SK-N-SH (cell line): ENCODE data around the gene HEXIM1. TPM values are rescaled to one million over a fixed set of nuclear protein-coding genes. Genes with fewer than 3 reads are reported as not detected.
A peak's percentile ranks its signal among the peaks of the same experiment; 100 is the strongest.
"Not testable (repeated sequence)": the region's sequence is repeated elsewhere in the genome, so short reads cannot be mapped to it uniquely, and the experiment has no call there.

Source experiments
- CTCF ChIA-PET: fragments of 300-600, 350-600 bp; formaldehyde crosslinking; extraction: SDS; loops from one replicate; lab custom pipeline; 2021; lab: Yijun Ruan, JAX
- POLR2A ChIA-PET: fragments of 350-600 bp; sonication (Branson Sonifier 250); formaldehyde crosslinking; extraction: SDS; loops from one replicate; lab custom pipeline; 2020; ENCODE audit warnings: antibody characterized with exemption, inconsistent platforms; lab: Yijun Ruan, JAX
- DNase-seq: peaks from one replicate; pipeline ENCODE4 v3.0.0; 2012
- H2AFZ ChIP-seq: fragments of 200-600 bp; sonication (generic); 2 replicates; pipeline ENCODE4 v1.8.1; 2016; ENCODE audit warnings: antibody characterized with exemption, mild to moderate bottlenecking, low read depth
- H3F3A ChIP-seq: fragments of 200-600 bp; sonication (generic); replicated peaks from 2 replicates; pipeline ENCODE3; 2016; ENCODE audit warnings: antibody characterized with exemption, mild to moderate bottlenecking; ENCODE audit not compliant: insufficient read depth
- H3K27ac ChIP-seq, 2 experiments: fragments of 200-500 bp in 1 of 2; fragments of 200-600 bp in 1 of 2; sonication (Bioruptor generic) in 1 of 2; sonication (generic), shearing (Covaris generic) in 1 of 2; 2 replicates each; pipeline versions ENCODE4 v1.5.1 to v1.6.1; 2014 to 2016; ENCODE audit warnings: low read depth in 2 of 2, inconsistent platforms in 1 of 2, low read length in 1 of 2, mild to moderate bottlenecking in 1 of 2, mixed read lengths in 1 of 2
- H3K27me3 ChIP-seq: fragments of 200-600 bp; sonication (generic), shearing (Covaris generic); 2 replicates; pipeline ENCODE4 v1.6.1; 2016; ENCODE audit warnings: mixed run types; ENCODE audit not compliant: insufficient read depth
- H3K36me3 ChIP-seq, 2 experiments: fragments of 200-500 bp in 1 of 2; fragments of 200-600 bp in 1 of 2; sonication (Bioruptor generic) in 1 of 2; sonication (generic) in 1 of 2; replicated peaks in 1 of 2; 2 replicates each; pipeline versions ENCODE3 to v1.5.1; 2014 to 2016; ENCODE audit warnings: low read length in 1 of 2, mild to moderate bottlenecking in 1 of 2; ENCODE audit not compliant: insufficient read depth in 2 of 2, control insufficient read depth in 1 of 2
- H3K4me1 ChIP-seq, 2 experiments: fragments of 200-500 bp in 1 of 2; fragments of 200-600 bp in 1 of 2; sonication (Bioruptor generic) in 1 of 2; sonication (generic), shearing (Covaris generic) in 1 of 2; 2 replicates each; pipeline versions ENCODE4 v1.5.1 to v1.6.1; 2014 to 2016; ENCODE audit warnings: low read depth in 1 of 2, low read length in 1 of 2, mixed run types in 1 of 2; ENCODE audit not compliant: insufficient read depth in 2 of 2, control insufficient read depth in 1 of 2
- H3K4me2 ChIP-seq: fragments of 200-600 bp; sonication (generic), shearing (Covaris generic); 2 replicates; pipeline ENCODE4 v1.6.1; 2017; ENCODE audit warnings: mixed run types
- H3K4me3 ChIP-seq, 2 experiments: fragments of 200-500 bp in 1 of 2; fragments of 200-600 bp in 1 of 2; sonication (Bioruptor generic) in 1 of 2; sonication (generic), shearing (Covaris generic) in 1 of 2; 2 replicates each; pipeline versions ENCODE4 v1.5.1 to v1.8.1; 2014 to 2016; ENCODE audit warnings: low read depth in 2 of 2, inconsistent platforms in 1 of 2, low read length in 1 of 2, mild to moderate bottlenecking in 1 of 2, mixed read lengths in 1 of 2, moderate library complexity in 1 of 2
- H3K79me2 ChIP-seq: fragments of 200-600 bp; sonication (generic); 2 replicates; pipeline ENCODE4 v1.8.1; 2017; ENCODE audit warnings: mild to moderate bottlenecking; ENCODE audit not compliant: insufficient read depth
- H3K9ac ChIP-seq: fragments of 200-600 bp; sonication (generic); 2 replicates; pipeline ENCODE4 v1.6.1; 2017; ENCODE audit warnings: mixed run types
- H3K9me2 ChIP-seq: fragments of 200-600 bp; sonication (generic); 2 replicates; pipeline ENCODE4 v1.6.1; 2017; ENCODE audit warnings: mixed run types
- H3K9me3 ChIP-seq: fragments of 200-600 bp; sonication (generic); 2 replicates; pipeline ENCODE4 v1.6.1; 2017; ENCODE audit warnings: mixed run types, mild to moderate bottlenecking, moderate library complexity
- H4K20me1 ChIP-seq: fragments of 200-600 bp; sonication (generic); 2 replicates; pipeline ENCODE4 v1.6.1; 2017; ENCODE audit warnings: mild to moderate bottlenecking, mixed run types; ENCODE audit not compliant: insufficient read depth
- CHD2 ChIP-seq: fragments of 150-350 bp; IDR thresholded peaks from 2 replicates; pipeline ENCODE4 v1.6.1; 2018; ENCODE audit warnings: low read length; ENCODE audit not compliant: partially characterized antibody
- ELF1 ChIP-seq: IDR thresholded peaks from 2 replicates; pipeline ENCODE4 v1.4.0; 2012
- EZH2phosphoT487 ChIP-seq: fragments of 200-600 bp; sonication (generic); IDR thresholded peaks from 2 replicates; pipeline ENCODE4 v1.6.1; 2017; ENCODE audit warnings: low read depth, mixed run types, mild to moderate bottlenecking, antibody characterized with exemption, moderate library complexity, borderline replicate concordance
- FOXM1 ChIP-seq: IDR thresholded peaks from 2 replicates; pipeline ENCODE4 v1.4.0; 2012; ENCODE audit warnings: low read depth, mild to moderate bottlenecking
- GABPA ChIP-seq: IDR thresholded peaks from 2 replicates; pipeline ENCODE4 v1.4.0; 2012; ENCODE audit warnings: low read depth, mild to moderate bottlenecking
- MXI1 ChIP-seq: IDR thresholded peaks from 2 replicates; pipeline ENCODE4 v1.6.1; 2012; ENCODE audit warnings: mild to moderate bottlenecking, low read depth, low read length, improper control_type of control experiment
- NFIC ChIP-seq: IDR thresholded peaks from 2 replicates; pipeline ENCODE4 v1.4.0; 2012; ENCODE audit warnings: borderline replicate concordance
- POLR2AphosphoS5 ChIP-seq: IDR thresholded peaks from 2 replicates; pipeline ENCODE4 v1.6.1; 2012; ENCODE audit warnings: low read depth, low read length
- RXRA ChIP-seq: IDR thresholded peaks from 2 replicates; pipeline ENCODE4 v1.4.0; 2012; ENCODE audit warnings: low read depth, mild to moderate bottlenecking, borderline replicate concordance
- SIN3A ChIP-seq: IDR thresholded peaks from 2 replicates; pipeline ENCODE4 v1.6.1; 2012; ENCODE audit warnings: low read depth, mild to moderate bottlenecking, low read length, moderate library complexity, borderline replicate concordance
- TAF1 ChIP-seq: IDR thresholded peaks from 2 replicates; pipeline ENCODE4 v1.6.1; 2012; ENCODE audit warnings: low read depth, mild to moderate bottlenecking, low read length, moderate library complexity, borderline replicate concordance
- TCF12 ChIP-seq: IDR thresholded peaks from 2 replicates; pipeline ENCODE4 v1.4.0; 2012
- TEAD4 ChIP-seq: IDR thresholded peaks from 2 replicates; pipeline ENCODE4 v1.4.0; 2012; ENCODE audit warnings: mild to moderate bottlenecking, borderline replicate concordance; ENCODE audit not compliant: insufficient read depth
- YY1 ChIP-seq: IDR thresholded peaks from 2 replicates; pipeline ENCODE4 v1.4.0; 2012; ENCODE audit warnings: low read depth, mild to moderate bottlenecking
- WGBS: methylation state at CpG from one replicate; pipeline ENCODE4 v1.1.6; 2017; ENCODE audit warnings: low lambda C conversion rate; 5-methylcytosine and 5-hydroxymethylcytosine counted together
- polyA plus RNA-seq, 3 experiments: library from polyadenylated mRNA; depleted of rRNA; stranded (reverse); fragments of >200 nt; gene quantifications; 2 replicates each; pipeline ENCODE4 v1.2.3, GENCODE V29; 2012
- TF ChIP-seq, protein P1 (sequence below): fragments of 150-350 bp; IDR thresholded peaks from 2 replicates; pipeline ENCODE4 v1.6.1; 2016; ENCODE audit warnings: mild to moderate bottlenecking, low read depth, low read length
- TF ChIP-seq, protein P2 (sequence below): IDR thresholded peaks from 2 replicates; pipeline ENCODE4 v1.4.0; 2012; ENCODE audit warnings: low read depth
- TF ChIP-seq, protein P3 (sequence below): IDR thresholded peaks from 2 replicates; pipeline ENCODE4 v1.4.0; 2012; ENCODE audit warnings: low read depth, borderline replicate concordance
- TF ChIP-seq, protein P4 (sequence below): fragments of 150-350 bp; IDR thresholded peaks from 2 replicates; pipeline ENCODE4 v1.6.1; 2017; ENCODE audit warnings: antibody characterized with exemption, low read length, low read depth, borderline replicate concordance

Gene HEXIM1
- polyA plus RNA-seq, 1 of the 3 experiments (the other 2 are of a cell fraction) = 20.7 TPM

DNA sequence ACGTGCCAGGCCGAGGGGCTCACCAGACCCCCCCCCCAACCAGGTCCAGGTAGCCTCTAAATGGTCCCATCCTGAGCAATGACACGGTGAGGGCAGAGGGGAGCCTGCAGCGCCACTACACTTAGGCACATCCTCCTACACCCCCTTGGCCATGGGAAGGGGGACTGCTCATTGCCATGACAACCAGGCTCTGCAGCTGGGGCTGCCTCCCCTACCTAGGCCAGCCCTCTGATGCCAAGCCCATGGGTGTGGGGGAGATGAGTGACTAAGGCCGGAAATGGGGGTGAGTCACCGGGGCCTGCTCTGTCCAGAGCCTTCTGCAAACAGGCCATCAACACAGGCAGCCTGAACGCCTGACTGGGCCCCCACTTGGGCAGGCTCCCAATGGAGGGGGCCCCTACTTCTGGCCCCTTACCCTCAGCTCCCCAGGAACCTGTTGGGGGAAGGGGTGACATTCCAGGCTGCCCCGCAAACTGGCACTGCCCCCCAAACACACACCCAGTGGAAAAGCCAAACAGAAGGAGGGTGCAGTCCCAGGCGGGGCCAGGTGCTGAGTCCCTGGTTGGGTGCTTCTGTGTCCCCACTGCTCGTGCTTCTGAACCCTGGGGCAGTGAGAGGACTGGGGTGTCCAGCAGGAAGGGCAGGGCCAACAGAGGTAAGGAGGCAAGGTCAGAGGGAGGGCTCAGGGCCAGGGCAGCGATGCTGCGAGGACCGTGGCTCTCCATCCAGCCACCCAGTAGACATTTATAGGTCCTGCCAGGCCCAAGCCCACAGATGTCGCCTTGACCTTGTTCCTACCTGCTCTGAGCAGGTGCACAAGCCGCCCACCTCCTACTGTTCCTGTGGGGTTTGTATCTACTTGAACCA lies 24.1 kb upstream of the HEXIM1 start (continued):
- TF ChIP-seq, protein P1, sequence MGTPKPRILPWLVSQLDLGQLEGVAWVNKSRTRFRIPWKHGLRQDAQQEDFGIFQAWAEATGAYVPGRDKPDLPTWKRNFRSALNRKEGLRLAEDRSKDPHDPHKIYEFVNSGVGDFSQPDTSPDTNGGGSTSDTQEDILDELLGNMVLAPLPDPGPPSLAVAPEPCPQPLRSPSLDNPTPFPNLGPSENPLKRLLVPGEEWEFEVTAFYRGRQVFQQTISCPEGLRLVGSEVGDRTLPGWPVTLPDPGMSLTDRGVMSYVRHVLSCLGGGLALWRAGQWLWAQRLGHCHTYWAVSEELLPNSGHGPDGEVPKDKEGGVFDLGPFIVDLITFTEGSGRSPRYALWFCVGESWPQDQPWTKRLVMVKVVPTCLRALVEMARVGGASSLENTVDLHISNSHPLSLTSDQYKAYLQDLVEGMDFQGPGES = no peak
- TF ChIP-seq YY1 = no peak
- no peak for TF ChIP-seq MXI1
- no peak for TF ChIP-seq FOXM1
- TF ChIP-seq SIN3A = no peak
- TF ChIP-seq TCF12 = peak; percentile 89
- TF ChIP-seq EZH2phosphoT487 = no peak
- TF ChIP-seq, protein P2, sequence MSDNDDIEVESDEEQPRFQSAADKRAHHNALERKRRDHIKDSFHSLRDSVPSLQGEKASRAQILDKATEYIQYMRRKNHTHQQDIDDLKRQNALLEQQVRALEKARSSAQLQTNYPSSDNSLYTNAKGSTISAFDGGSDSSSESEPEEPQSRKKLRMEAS = peak; percentile 83
- TF ChIP-seq ELF1 = no peak
- TF ChIP-seq CHD2 = peak; percentile 45
- peak; percentile 65; the same call in 1 of the 2 replicates for TF ChIP-seq RXRA
- TF ChIP-seq TEAD4 = no peak

DNA sequence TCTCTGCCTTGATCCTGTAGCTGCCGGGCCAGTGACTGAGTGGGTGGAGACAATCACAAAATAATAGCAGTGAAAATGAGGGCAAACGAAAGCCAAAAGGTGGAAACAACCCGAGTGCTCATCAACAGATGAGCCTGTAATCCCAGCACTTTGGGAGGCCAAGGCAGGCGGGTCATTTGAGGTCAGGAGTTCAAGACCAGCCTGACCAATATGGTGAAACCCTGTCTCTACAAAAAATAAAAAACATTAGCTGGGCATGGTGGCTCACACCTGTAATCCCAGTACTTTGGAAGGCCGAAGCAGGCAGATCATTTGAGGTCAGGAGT lies 23.5 kb upstream of the HEXIM1 start:
- CTCF ChIA-PET = interaction anchor here (0.7 to 3.7 kb wide), 5 partner anchors 10 to 197 kb away, joined by 3 to 21 read pairs (median 8); partner anchors contain the start of genes ACBD4 and HEXIM1
- peak overlapping the region; percentile 68; the same call in 1 of the 2 replicates for H3K9ac ChIP-seq

DNA sequence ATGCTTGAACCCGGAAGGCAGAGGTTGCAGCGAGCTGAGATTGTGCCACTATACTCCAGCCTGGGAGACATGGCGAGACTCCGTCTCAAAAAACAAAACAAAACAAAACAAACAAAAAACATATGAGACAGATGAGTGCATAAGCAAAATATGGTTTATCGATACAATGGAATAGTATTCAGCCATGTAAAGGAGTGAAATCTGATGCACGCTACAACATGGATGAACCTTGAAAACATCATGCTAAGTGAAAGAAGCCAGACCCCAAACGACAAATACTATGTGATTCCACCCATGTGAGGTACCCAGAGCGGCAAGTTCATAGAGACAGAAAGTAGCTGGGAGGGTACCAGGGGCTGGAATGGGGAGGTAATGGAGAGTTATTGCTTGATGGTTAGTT lies 22.8 kb upstream of the HEXIM1 start:
- no peak overlapping the region for H3K4me3 ChIP-seq
- no peaks in the 10 kb centered on the region for H3K9me3 ChIP-seq
- ChIA-PET CTCF (interaction anchor here (1.1 to 3.7 kb wide), 5 partner anchors 10 to 346 kb away, joined by 3 to 21 read pairs (median 8); partner anchors contain the start of genes ACBD4 and HEXIM1), POLR2A (no interaction called here)
- H3K27ac ChIP-seq = peak overlapping the region in 1 of 2 experiments; percentile 93; a peak in 1 of 4 replicates
- no peak overlapping the region for H3K4me2 ChIP-seq
- no peak for DNase-seq
- WGBS = 99% methylated on average over 8 of the region's 8 CpGs
- H3K79me2 ChIP-seq = peaks cover 90% of the 10 kb centered on the region
- no peaks in the 10 kb centered on the region for H3K9me2 ChIP-seq
- no peaks in the 10 kb centered on the region for H3K27me3 ChIP-seq
- no peak overlapping the region for H2AFZ ChIP-seq
- peaks cover 28 to 41% of the 10 kb centered on the region in 2 experiments; a peak in 3 of 4 replicates for H3K4me1 ChIP-seq
- peaks cover 0 to 7% of the 10 kb centered on the region in 2 experiments for H3K36me3 ChIP-seq
- no peaks in the 10 kb centered on the region for H4K20me1 ChIP-seq
- H3F3A ChIP-seq = peaks cover 20% of the 10 kb centered on the region
- no peak overlapping the region for H3K9ac ChIP-seq
- TF ChIP-seq, protein P3, sequence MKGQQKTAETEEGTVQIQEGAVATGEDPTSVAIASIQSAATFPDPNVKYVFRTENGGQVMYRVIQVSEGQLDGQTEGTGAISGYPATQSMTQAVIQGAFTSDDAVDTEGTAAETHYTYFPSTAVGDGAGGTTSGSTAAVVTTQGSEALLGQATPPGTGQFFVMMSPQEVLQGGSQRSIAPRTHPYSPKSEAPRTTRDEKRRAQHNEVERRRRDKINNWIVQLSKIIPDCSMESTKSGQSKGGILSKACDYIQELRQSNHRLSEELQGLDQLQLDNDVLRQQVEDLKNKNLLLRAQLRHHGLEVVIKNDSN = no peak
- TF ChIP-seq POLR2AphosphoS5 (no peak), YY1 (no peak), TAF1 (no peak), TCF12 (no peak), GABPA (no peak), FOXM1 (no peak), NFIC (no peak)
- TF ChIP-seq, protein P4, sequence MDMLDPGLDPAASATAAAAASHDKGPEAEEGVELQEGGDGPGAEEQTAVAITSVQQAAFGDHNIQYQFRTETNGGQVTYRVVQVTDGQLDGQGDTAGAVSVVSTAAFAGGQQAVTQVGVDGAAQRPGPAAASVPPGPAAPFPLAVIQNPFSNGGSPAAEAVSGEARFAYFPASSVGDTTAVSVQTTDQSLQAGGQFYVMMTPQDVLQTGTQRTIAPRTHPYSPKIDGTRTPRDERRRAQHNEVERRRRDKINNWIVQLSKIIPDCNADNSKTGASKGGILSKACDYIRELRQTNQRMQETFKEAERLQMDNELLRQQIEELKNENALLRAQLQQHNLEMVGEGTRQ = no peak

More for the DNA sequence above, 23.5 kb upstream of the HEXIM1 start:
- Histone ChIP-seq H3K27ac (peak overlapping the region; percentile 56 to 93; a peak in 3 of 4 replicates), H3K4me2 (peak overlapping the region; percentile 76), H3F3A (peaks cover 20% of the 10 kb centered on the region), H3K4me1 (peaks cover 35 to 41% of the 10 kb centered on the region in 2 experiments; a peak in 3 of 4 replicates), H3K79me2 (peaks cover 82% of the 10 kb centered on the region)
- H3K36me3 ChIP-seq, H3K27me3 ChIP-seq, POLR2A ChIA-PET, H3K9me3 ChIP-seq, H4K20me1 ChIP-seq, H3K4me3 ChIP-seq, H3K9me2 ChIP-seq, DNase-seq, H2AFZ ChIP-seq: not testable (repeated sequence)
- 61% methylated on average over 5 of the region's 5 CpGs for WGBS
